Caki2 (cell line): ENCODE data around the gene FILIP1. TPM values are rescaled to one million over a fixed set of nuclear protein-coding genes. Genes with fewer than 3 reads are reported as not detected.

Experiments
- DNase-seq: peaks from one replicate; pipeline ENCODE4 v3.0.0-alpha.2; 2015; ENCODE audit warnings: low read depth
- in situ Hi-C: cut with HindIII; loops from 2 replicates; pipeline ENCODE4 v1.10.0; 2016; ENCODE audit warnings: low sequenced_read_pairs, low pct_unique_long_range_greater_than_20kb, mixed read lengths
- total RNA-seq: library from RNA; depleted of rRNA; stranded (reverse); fragments of >200 nt; shearing (Covaris generic); gene quantifications from 2 replicates; pipeline ENCODE4 v1.2.3, GENCODE V29; 2014; ENCODE audit warnings: low replicate concordance

Gene FILIP1
- total RNA-seq, 1 experiment from 2014 or later: 0.10 TPM

DNA sequence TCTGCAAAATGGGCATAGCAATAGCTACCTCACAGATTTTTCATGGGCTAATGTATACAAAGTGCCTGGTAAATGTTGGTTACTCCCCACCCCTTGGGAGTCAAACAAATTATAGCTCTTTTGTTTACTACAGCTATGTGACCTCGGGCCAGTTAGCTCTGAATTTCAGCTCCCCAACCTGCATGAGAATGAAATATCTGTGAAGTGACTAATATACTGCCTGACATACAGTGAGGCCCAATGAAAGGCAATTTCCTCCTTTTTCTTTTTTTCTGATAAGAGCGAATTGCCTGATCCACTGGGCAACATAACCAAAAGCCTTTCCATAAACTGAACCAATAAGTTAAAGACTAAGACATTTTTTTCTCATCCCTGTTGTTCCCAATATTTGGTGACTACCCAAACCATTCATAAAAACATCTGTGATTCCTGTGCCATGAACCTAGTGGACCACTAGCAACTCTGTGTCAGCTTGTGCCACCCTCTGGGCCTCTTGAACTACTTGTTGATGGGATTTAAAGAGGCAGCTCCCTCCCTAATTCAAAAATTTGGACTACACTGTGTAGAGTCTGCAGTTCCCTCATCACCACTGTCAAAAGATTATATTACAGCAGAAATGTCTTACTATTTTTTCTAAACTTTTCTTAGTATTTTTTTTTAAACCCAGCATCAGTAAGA, 117.1 kb downstream of the FILIP1 start:
- DNase-seq: no peak
- in situ Hi-C loops: no loop called here

DNA sequence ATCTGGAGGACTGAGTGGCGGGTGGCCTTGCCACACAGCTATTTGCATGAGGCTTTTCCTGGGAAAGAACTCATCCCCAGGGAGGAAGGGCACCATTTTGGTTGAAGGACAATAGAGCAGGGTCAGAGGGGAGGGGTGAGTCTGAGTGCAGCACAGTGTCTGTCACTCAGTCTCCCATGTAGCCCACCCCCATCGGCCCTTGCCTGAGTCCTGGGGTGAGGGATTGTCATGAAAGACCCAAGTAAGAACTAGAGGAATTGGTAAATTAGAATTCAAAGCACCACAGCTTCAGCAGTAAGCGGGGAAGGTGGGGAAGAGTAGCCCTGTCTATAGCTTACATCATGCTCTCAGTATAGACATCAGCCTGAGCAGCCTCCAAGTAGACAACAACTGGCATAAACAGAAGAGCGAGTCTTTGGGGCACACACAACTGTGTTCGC, 118.6 kb downstream of the FILIP1 start:
- in situ Hi-C loops: no loop called here
- no peak for DNase-seq

DNA sequence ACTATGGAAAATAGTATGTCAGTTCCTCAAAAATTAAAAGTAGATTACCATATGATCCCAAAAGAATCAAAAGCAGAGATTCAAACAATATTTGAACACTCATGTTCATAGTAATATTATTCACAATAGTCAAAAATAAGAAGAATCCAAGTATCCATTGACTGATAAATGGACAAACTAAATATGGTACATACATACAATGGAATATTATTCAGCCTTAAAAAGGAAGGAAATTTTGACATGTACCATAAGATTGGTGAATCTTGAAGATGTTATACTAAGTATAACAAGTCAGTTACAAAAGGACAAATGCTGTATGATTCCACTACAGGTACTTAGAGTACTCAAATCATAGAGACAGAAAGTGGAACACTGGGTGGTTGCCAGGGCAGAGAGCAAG, 120.7 kb downstream of the FILIP1 start:
- in situ Hi-C loops: no loop called here
- no peak for DNase-seq

DNA sequence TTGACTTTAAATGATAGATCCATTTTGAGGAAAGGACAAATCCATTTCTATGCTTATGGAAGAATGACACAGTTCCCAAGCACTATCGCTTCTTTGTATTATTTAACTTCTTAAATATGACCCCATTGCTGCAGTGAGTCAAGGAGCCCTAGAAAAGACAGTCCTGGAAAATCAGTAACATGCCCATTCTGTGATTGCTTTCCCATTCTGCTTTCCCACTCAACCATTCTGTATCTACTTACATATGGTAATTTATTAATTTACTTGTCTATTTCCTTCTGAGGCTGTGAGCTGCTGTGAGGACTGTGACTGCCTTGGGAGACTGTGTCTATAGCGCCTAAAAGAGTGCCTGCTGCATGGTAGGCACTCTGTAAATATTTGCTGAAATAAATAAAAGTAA, 123.6 kb downstream of the FILIP1 start:
- in situ Hi-C loops: no loop called here
- no peak for DNase-seq

DNA sequence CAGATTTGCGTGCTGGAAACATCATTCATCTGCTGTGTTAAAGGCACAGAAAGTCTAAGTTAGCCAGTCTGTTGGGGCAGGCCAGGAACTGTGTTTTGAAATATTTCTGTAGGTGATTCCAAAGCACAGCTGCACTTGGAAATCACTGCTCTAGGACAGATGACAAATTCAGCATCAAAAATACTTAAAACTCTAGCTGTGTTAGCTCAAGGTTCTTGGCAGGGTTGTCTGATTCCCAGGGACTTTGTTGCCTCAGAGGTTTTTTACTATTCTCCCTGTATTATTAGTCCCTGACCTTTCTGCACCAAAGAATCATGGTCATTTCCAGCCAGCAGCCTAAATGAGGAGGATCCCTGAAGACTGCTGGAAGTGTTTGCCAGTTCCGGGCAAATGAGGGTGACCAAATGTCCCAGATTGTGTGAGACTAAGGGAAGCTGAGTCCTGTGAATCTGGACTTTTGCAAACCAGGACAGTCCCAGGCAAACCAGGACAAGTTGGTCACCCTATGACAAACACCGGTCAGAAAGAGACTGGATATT, 124.7 kb downstream of the FILIP1 start:
- in situ Hi-C loops: no loop called here

DNA sequence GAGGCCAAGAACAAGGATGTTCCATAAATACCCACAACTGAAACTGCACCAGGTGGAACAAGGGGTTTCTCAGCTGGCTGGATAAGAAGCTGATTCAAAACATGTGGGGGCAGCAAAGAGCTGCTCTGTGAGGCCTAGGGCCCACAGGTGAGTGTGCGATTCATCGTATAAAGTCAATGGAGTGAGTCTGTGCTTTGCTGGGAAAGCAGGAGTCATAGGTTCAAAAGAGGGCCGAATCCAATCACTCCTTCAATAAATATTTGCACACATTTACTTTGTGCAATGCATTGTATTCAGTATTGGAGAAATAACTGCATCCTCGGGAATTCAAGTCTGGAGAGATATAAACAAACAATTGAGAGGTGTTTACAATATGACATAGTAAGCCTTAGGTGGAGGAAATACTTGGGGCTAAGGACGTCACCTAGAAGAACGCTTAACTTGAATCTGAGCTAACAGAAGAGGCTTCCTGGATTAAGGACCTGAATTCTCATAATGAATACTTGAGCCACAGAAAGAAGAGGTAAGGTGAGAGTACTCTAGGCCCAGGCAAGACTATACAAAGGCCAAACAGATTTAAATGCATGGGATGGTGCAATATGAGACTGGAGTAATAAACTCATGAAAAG, 125.3 kb downstream of the FILIP1 start:
- DNase-seq: peak; percentile 61
- in situ Hi-C loops: no loop called here

More for the DNA sequence above, 124.7 kb downstream of the FILIP1 start:
- no peak for DNase-seq

DNA sequence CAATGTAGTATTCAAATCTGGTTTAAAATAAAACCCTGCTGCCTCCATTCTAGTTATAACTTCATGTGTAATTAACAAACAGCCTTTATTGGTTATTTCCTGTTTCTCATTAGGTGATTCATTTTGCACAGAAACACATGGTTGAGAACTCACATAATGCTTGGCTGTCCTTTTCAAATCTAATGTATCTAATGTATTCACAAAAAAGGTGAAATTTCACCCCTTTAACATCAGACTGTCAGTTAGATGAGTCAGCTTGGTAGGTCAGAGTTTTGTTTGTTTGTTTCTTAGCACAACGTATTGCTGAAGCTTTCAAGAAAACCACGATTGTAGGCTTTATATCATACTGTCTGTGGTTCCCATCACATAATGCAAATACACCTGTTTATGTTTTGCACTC, 130.3 kb downstream of the FILIP1 start:
- in situ Hi-C loops: no loop called here
- no peak for DNase-seq

DNA sequence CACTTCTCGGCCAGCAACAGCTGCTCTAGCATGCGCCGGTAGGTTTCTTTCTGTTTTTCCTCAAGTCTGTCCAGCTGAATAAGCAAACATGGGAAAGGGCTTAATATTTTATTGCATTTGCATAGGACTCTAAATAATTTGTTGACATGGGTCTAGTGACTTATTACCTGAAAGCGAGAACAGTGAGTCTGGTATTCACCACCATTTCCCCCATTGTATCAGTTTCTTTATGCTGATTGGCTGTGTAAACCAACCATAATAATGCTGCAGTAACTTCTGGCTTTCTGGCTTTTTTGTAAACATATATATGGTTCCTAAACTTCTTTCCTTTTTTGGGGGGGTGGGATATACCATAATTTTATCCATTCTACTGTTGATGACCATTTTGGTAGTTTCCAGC, 140.0 kb downstream of the FILIP1 start:
- DNase-seq: no peak
- in situ Hi-C loops: no loop called here

DNA sequence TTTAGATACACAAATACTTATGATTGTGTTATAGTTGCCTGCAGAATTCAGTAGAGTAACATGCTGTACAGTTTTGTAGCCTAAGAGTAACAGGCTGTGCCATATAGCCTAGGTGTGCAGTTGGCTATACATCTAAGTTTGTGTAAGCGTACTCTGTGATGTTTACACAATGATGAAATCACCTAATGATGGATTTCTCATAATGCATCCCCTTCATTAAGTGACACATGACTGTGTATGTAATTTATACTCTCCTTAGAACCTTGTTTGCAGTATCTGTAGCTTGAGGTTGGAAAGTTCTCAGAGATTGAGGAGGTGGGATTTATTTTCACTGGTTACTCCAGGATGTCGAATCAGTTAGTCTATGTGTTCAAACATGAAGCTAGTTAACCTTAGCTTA, 142.0 kb downstream of the FILIP1 start:
- no peak for DNase-seq
- in situ Hi-C loops: no loop called here

DNA sequence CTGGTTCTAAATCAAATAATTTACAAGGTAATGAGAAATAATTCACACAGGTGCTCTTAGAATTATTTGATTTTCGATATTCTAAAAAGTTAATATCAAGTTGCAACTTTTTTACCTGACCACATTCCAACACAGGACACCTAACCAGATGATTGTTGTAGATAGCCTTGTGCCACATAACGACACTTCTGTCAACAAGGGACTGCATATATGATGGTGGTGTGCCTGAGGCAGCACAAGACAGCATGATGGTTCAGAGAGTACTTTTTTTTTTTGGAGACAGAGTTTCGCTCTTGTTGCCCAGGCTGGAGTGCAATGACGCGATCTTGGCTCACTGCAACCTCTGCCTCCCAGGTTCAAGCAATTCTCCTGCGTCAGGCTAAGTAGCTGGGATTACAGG, 142.8 kb downstream of the FILIP1 start:
- in situ Hi-C loops: no loop called here
- no peak for DNase-seq

DNA sequence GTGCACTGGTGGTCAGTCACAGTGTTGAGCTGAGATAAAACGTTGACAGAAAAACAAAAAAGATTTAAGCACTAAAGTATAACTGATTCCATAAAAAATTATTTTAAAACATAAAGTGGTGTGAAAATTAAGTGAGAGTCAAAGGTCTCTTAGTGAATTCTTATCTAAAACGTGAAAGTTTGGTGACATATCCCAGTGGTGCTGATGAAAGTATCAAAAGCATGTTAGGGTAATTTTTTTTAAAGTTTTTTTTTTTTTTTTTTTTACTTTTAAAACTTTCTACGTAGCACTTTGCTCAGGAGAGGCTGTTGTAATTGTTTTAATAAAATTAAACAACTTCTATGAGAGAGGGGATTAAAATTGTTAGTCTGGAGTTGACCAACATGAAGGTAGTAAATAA, 143.4 kb downstream of the FILIP1 start:
- DNase-seq: no peak
- in situ Hi-C loops: no loop called here

DNA sequence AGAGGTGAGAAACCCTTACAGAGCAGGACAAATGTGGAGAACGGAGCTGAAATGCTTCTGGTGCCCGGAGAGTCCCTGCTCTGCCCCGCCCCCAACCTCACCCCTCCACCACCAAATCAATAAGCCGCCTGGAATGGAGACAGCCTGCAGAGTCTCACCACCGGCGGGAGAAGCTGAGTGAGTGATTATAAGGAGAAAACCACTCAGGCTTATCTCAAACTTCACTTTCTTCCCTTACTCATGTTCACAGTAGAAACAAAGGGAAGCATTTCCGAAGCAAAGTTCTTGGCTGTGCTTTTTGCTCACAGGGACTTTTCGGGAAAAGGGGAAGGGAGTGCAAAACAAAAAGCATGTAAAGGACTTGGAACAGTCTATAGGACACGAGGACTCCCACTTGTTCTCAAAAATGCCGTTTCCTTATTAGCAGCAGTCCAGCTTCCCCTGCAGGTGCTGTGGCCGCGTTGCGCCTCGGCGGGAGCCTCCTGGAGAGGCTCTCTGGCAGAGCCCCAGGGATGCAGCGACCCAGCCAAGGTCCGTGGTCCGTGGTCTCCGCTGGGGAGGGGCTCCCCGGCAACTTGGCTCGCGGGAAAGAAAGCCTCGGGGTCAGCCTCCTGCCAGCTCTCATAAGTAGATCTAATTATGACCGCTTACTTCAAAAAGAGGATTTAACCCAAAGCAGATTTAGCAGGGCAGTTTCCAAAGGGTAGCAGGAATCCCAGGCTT, 144.2 kb downstream of the FILIP1 start:
- in situ Hi-C loops: no loop called here

DNA sequence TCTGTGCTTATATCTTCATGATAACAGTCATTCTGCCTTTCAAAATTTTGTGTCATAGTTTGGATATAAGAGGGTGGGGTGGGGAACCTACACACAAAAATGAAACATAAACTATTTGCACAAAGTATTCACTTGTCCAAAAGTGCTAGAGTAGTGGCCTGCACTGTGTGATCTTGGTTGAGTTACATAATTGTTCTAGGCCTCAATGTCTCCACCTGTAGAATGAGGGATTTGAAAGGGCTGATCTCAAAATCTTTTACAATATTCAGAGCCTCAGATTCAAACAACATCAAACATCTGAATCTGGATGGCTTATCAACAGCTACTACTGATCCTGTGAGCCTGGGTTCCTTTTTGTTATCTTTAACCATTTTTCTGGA, 144.7 kb downstream of the FILIP1 start:
- in situ Hi-C loops: no loop called here
- no peak for DNase-seq

More for the DNA sequence above, 144.2 kb downstream of the FILIP1 start:
- DNase-seq: peak; percentile 12

DNA sequence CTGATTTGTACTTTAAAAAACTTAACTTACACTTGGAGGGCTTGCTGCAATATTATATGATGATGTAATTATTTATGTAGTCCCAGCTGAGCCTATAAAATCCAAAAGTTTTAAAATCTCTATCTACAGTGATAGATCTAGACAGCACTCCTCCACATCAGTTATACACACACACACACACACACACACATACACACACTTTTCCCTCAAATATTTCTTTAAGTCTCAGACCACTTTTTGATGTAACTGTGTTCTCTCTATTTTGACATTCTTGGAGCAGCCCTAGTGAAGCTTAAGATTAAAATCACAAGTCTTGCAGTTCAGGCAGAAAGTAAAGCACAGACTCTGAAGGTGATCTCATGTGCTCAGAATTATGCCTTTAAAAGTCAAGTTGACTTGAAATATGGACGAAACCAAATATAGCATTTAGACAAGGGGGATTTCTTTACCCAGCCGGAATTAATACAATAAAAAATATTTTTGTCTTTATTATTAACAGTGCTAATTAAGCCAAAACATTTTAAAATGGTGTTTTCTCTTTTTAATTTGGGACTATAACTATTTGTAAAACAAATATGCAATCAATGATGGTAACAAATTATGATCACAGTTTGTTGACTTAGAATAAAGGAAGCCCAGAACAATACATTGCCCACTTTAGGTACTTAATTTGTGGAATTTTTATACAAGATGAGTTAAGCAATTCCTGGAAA, 145.5 kb downstream of the FILIP1 start:
- in situ Hi-C loops: no loop called here
- DNase-seq: no peak

DNA sequence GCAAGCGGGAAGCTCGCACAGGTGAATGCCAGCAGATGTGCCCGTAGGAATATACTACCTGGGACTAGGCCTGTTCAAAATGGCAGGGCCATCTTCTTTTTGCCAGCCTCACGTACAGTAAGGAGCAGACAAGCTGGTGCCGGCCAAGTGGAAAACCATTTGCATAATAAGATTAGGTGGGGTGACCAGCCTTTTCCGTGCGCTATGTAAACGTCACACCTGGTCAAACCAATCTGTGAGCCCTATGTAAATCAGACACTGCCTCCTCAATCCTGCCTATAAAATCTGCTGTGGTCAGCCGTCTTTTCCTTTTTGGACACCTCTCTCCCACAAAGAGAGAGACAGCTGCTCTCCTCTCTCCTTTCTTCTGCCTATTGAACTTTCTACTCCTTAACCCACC, 148.2 kb downstream of the FILIP1 start:
- DNase-seq: no peak
- in situ Hi-C loops: no loop called here

DNA sequence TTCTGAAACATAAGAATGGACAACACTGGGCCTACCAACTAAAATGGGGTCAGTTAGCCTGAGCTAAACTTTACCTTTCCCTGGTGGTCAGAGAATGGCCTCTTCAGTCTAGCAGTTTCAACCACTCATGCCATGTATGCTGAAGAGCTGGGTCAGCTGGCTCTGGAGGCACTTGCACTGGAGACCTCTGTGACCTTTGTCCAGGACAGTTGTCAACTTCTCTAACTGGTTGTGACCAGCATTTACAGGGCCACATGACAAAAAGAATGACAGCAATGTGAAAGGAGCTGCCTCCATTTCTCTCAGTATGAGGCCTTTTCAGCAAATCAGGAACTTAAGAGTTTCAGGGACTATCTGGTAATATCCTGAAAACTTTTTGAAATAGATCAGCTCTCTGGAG, 149.1 kb downstream of the FILIP1 start:
- DNase-seq: no peak
- in situ Hi-C loops: no loop called here

DNA sequence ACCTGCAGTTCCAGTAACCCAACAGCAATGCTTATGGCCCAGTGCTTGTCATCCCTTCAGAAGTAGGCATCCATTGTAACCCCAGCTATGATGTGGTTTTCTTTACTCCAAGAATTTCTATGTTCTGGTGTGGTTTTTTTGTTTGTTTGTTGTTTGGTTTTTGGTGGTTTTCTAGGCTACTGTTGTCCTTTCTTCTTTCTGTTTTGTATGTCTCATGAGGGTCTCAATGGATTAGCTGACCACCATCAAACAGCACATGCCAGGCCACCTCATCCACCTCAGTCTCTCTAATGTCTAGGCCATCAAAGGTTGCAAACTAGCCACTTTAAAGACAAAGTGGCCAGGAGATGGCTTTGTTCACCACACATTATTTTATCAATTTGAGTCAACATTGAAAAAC, 149.6 kb downstream of the FILIP1 start:
- in situ Hi-C loops: no loop called here
- no peak for DNase-seq

DNA sequence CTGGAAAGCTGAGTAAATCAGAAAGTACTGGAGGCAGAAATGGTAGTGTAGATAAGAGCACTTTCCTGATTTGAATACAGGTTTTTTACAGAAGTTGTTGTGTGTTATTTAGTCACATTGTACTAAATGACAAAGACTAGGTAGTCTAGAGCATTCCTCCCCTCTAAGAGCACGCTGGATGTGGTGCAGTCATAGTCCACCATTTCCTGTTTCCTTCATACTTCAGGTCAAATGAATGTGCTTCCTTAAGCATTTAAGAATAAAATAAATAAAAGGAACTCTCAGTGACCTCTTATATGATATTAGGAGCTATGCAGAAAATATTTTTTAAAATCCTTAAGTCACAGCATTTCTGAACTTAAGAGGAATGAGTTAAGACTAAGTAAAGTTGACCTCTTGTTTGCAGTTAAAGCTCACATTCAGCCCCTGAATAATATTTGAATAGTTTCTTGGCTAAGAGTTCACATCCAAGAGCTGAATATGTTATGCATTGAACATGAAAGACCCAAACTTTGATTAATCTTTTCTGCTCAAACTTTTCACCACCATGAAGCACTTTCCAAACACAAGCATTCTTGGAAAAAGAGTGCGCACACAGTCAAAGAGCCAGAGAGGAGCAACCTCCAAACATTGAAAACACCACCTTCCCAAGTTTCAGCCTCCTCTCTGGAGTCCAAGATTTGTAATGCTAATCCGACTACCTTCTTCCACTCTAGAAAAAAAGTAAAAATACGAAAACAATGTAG, 155.6 kb downstream of the FILIP1 start:
- in situ Hi-C loops: no loop called here

More for the DNA sequence above, 155.6 kb downstream of the FILIP1 start:
- DNase-seq: no peak
